HG02763 (cell line): Measurements from ENCODE around the gene PSME4.

Experiments used
- ATAC-seq: cut with Tn5 transposase; IDR thresholded peaks from one replicate; pipeline ENCODE4 v1.9.1; 2021; ENCODE audit warnings: mild to moderate bottlenecking, moderate library complexity; ENCODE audit not compliant: unreplicated experiment

PSME4 gene, protein sequence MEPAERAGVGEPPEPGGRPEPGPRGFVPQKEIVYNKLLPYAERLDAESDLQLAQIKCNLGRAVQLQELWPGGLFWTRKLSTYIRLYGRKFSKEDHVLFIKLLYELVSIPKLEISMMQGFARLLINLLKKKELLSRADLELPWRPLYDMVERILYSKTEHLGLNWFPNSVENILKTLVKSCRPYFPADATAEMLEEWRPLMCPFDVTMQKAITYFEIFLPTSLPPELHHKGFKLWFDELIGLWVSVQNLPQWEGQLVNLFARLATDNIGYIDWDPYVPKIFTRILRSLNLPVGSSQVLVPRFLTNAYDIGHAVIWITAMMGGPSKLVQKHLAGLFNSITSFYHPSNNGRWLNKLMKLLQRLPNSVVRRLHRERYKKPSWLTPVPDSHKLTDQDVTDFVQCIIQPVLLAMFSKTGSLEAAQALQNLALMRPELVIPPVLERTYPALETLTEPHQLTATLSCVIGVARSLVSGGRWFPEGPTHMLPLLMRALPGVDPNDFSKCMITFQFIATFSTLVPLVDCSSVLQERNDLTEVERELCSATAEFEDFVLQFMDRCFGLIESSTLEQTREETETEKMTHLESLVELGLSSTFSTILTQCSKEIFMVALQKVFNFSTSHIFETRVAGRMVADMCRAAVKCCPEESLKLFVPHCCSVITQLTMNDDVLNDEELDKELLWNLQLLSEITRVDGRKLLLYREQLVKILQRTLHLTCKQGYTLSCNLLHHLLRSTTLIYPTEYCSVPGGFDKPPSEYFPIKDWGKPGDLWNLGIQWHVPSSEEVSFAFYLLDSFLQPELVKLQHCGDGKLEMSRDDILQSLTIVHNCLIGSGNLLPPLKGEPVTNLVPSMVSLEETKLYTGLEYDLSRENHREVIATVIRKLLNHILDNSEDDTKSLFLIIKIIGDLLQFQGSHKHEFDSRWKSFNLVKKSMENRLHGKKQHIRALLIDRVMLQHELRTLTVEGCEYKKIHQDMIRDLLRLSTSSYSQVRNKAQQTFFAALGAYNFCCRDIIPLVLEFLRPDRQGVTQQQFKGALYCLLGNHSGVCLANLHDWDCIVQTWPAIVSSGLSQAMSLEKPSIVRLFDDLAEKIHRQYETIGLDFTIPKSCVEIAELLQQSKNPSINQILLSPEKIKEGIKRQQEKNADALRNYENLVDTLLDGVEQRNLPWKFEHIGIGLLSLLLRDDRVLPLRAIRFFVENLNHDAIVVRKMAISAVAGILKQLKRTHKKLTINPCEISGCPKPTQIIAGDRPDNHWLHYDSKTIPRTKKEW (N-terminal part only)

DNA sequence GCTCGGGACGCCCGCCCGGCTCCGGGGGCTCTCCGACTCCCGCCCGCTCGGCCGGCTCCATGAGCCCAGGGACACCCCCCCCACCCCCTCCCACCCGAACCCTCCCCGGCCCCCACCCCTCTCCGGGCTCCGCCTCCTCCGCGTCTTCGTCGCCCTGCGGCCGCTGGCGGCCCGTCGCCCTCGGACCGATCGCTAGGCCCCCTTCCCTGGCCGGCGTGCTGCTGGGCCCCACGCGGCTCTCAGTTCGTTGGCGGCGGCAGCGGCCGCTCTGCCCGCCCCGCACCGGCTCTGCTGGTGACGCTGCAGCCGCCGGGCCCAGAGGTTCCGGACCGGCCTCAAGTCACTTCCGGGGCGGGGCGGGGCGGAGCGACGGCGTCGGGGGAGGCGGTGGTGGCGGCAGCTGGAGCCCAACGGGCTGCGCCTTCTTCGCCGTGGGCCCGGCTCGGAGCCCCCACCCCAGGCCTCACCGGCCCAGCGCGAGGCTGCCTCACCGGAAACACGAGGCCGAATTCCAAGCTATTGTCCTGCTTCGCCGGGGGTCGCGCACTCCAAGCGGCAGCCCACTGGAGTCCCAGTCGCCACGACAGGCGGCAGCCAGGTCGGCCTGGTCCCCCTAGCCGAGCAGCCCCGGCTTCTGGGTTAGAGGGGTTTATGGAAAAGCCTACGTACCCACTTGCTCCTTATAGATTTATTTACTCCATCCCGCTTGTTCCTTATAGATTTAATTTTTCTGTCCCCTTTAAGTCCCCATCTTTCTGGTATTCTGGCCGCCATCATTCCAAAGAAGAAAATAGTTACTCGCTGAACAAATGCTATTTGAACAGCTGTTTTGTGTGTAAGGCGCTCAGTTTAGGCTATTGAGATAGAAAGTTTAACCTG, at the start of gene PSME4:
Gene PSME4, minus strand, starts transcription at position 270 of the 879 bp plus-strand sequence. Its CDS starts 209 bp downstream, at position 61.
- ATAC-seq, result peak; percentile 87

DNA sequence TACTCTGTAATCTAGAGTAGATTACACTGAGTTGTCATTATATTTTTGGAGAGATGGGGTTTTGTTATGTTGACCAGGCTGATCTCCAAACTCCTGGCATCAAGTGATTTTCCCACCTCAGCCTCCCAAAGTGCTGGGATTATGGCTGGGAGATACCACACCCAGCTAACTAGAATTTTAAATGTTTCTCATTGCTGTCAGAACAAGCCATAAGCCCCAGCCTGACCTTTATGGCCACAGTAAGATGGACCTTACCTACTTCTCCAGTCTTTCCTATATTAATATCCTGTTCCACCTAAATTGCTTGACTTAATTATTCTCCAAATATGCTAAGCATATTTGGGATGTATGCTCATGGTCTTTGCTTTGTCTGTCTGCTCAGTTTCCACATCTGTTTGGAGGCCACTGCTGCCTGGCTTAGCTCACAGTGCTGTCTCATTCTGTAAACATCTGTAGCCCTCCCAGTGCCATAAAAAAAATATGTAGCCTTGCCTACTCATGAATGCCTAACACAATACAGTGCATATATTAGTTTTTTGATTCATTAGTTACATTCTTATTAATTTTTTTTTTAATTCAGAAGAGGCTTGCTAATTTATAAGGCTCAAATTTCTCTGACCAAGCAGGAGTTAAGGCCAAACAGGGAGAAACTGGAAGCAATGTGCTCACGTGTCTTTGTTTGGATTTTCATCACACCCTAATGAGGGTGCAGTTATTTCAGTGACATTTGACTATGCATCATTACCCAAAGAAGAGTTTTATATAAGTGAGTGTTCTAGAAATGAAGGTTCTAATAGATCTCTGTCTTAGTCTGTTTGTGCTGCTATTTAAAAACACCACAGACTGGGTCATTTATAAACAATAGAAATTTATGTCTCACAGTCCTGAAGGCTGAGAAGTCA, 45.3 kb upstream of the PSME4 start:
- no peak for ATAC-seq

DNA sequence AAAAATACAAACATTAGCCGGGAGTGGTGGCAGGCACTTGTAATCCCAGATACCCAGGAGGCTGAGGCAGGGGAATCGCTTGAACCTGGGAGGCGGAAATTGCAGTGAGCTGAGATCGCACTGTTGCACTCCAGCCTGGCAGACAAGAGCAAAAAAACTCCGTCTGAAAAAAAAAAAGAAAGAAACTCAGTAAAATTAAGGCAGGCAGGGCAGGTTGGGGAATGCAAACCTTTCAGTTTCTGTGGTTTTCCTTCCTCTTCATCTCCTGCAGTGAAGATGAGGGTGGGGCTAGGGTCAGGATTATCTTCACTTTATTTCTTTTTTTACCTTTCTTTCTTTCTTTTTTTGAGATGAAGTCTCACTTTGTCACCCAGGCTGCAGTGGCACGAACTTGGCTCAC, 43.2 kb upstream of the PSME4 start:
- no peak for ATAC-seq

DNA sequence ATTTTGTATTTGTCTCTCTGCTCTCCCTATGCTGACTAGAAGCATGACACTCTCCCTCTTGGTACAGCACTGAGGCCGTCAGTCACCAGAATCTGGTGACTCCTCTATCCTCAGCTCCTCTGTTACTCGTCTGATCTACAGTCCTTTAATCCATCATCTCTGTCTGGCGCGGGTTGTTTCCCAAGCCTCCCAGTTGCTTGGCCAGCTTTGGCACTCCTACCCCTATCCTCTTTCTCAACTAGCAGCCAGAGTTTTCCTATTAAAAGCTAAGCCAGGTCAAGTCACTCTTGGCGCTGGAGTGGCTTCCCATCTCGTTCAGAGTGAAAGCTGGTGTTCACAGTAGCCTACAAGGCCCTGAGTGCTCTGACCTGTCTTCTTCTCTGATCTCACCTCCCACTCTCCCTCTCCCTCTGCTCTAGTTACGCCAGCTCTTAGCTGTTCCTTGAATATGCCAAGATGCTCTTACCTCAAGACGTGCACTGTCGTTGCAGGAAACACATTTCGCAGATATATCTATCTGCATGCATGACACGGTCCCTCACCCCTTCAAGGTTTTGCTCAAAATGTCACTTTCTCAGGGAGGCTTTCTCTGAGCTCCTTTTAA, 41.8 kb upstream of the PSME4 start:
- no peak for ATAC-seq

DNA sequence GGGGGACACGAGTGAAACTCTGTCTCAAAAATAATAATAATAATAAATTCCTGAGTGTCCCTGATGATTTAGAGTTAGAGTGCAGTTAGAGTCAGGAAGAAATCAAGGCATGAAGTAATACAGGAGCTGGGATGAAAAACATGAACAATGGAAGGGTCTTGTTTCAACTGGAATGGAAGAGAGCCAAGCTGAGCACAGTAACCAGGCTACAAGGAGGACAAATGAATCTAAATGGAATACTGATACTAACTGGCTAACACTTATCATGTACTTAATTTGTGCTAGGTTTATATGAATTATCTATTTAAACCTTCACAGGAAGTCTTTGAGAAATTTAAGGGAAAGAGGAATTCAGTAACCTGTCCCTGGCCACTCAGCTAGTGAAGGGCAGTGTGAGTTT, 38.8 kb upstream of the PSME4 start:
- no peak for ATAC-seq

DNA sequence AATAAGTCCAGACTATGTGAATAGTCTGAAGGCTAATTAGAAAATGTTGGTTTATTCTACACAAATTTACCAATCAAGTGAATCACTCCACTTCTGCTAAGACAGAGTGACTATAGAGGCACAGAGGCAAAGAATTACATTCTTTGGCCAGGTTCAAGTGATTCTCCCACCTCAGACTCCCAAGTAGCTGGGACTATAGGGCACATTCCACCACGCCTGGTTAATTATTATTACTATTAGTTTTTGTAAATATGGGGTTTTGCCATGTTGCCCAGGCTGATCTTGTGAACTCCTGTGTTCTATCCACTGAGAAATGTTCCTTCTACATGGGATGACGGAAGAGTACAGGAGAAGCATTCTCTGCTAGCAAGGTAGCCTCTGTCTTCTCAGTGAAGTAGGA, 37.6 kb upstream of the PSME4 start:
- ATAC-seq, result no peak

DNA sequence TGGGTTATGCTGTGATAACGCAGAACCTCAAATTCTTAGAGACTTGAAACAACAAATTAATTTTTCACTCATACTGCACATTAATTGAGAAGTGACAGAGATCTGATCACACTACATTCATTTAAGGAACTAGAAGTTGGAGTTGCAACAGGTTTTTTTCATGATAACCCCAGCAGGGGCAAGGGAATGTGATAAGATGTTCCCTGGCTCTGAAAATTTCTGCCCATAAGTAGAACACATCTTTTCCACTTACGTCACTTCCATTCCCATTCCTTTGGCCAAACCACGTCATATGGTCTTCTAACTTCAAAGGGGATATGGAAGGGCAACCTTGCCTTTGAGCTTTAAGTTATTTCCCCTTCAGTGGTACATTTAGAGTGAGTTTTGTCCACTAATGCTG, 29.7 kb upstream of the PSME4 start:
- ATAC-seq, result no peak

DNA sequence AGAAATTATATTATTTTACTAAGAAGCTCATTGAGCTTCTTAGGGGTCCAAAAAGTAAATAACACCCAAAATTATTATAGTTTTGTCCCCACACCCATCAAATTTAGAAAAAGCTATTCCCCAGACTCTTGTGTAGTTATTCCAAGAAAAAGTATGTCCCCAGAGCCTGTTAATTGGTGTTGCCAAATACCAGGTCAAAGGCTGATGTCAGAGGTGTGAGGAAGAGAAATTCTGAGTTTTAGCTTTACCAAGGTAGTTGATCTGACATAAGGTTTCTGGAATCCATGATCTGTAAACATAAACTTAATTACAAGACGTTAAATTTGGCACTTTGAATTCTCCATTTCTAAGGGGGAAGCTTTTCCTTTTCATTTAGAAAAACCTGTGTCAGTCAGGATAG, 29.3 kb upstream of the PSME4 start:
- ATAC-seq, result no peak

DNA sequence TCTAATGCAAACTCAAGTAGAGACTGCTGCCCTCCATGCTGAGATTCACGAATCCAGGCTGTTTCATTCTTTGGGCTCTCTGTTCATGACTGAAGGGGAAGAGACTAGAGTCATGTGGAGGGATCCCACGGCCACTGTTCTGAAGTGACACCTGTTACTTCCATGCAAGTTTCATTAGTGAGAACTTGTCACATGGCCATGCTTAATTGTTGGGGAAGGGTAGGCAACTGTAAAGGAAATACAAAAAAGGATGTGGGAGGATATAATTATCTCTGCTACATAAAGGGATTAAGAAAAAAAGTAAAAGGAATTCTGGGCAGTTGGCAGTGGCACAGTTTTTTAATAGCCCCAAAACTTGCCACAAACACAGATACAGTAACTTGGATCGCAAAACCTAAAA, 28.0 kb upstream of the PSME4 start:
- ATAC-seq, result no peak

DNA sequence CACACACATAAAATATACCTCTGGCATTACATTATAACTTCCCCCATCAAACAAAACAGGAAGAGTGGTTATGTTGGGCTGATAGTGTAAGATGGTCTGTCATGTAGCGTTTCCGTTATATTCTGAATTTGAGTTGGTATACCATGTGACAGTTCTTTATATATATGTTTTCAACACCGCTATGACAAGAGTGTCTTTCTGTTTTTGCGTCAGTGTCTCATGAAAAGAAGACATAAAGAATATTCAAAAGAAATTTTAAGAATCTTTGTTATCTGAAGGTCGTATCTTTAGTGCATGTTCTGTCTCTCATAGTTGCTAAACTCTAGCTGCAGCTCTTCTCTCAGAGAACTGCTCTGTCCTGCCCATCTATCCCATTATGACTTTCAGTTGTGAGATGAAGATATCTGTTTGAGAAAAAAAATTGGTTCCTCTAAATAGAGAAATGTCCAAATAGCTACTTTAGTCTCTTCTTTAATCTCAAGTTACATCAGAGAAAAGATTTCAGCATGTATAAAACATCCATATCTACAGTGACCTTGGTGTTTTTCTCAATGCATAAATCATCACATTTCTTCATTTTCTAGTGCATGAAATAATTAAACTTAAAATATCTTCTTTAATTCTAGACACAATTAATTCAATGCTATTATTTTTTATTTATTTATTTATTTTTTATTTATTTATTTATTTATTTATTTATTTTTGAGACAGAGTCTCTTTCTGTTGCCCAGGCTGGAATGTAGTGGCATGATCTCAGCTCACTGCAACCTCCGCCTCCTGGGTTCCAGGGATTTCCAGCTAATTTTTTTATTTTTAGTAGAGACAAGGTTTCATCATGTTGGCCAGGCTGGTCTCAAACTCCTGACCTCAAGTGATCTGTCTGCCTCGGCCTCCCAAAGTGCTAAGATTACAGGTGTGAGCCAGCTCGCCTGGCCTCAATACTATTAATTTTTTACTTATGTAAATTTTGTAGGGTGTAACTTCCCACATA, 24.3 kb upstream of the PSME4 start:
- ATAC-seq, result no peak

DNA sequence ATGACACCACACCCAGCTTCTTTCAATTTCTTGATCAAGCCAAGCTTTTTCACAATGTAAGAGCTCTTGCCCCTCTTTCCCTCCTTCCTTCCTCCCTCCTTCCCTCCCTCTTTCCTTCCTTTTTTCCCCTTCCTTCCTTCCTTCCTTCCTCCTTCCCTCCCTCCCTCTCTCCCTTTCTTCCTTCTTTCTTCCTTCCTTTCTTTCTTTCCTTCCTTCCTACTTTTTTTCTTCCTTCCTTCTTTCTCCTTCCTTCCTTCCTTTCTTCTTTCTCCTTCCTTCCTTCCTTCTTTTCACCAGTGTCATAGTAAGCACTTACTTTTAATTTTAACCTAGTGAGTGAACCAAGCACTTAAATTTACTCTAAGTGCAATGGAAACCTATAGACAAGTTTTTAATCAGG, 21.2 kb upstream of the PSME4 start:
- no peak for ATAC-seq

DNA sequence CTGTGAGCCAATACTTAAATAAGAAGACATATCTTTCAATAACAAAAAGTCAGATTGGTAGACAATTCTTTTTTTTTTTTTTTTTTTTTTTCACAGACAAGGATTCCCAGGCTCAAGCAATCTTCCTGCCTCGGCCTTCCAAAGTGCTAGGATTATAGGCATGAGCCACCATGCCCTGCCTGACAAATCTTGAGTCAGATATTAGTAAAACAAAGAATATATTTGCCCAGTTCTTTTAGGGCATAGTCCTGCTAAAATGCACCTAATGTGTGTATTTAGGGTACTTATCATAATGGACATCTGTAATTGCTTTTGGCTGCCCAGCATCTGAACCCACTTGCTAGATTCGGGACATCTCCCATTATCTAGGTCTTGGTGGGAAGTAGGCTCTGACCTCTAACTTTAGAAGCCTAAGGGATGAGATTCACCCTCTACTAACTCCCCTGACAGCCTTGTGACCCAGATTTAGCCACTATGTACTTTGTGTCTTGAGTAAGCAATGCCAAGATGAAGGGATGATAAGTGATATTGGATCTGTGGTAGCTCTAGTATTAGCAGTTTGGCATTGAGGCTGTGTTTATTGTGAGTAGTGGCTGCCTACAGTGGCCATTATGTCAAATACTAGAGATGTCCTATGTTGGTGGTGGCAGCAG, 18.5 kb upstream of the PSME4 start:
- no peak for ATAC-seq

DNA sequence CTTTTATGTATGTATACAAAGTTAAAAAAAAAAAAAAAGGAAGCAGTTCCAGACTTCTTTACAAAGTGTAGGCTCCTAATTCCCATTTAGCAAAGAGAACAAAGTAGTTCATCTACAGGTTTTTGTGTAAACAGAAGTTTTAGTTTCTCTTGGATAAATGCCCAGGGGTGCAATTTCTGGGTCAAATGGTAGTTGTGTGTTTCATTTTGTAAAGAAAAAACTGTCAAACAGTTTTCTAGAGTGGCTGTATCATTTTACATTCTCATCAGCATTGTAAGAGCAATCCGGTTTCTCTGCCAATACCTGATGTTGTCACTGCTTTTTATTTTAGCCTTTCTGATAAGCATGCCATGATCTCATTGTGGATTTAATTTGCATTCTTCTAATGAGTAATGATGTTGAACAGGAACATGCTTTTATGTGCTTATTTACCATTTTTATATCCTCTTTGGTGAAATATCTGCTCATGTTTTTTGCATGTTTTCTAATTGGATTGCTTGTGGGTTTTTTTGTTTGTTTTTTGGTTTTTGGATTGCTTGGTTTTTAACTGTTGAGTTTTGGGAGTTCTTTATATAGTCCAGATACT, 16.6 kb upstream of the PSME4 start:
- ATAC-seq, result peak; percentile 52

DNA sequence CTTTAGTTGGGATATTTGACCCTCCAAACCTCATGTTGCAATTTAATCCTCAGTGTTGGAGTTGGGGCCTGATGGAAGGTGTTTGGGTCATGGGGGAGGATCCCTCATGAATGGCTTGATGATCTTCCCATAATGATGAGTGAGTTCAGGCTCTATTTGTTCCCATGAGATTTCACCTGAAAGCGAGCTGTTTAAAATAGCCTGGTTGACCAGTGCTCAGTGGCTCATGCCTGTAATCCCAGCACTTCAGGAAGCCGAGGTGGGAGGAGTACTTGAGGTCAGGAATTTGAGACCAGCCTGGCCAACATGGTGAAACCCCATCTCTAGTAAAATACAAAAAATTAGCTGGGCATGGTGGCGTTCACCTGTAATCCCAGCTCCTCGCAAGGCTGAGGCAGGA, 14.9 kb upstream of the PSME4 start:
- ATAC-seq, result no peak

DNA sequence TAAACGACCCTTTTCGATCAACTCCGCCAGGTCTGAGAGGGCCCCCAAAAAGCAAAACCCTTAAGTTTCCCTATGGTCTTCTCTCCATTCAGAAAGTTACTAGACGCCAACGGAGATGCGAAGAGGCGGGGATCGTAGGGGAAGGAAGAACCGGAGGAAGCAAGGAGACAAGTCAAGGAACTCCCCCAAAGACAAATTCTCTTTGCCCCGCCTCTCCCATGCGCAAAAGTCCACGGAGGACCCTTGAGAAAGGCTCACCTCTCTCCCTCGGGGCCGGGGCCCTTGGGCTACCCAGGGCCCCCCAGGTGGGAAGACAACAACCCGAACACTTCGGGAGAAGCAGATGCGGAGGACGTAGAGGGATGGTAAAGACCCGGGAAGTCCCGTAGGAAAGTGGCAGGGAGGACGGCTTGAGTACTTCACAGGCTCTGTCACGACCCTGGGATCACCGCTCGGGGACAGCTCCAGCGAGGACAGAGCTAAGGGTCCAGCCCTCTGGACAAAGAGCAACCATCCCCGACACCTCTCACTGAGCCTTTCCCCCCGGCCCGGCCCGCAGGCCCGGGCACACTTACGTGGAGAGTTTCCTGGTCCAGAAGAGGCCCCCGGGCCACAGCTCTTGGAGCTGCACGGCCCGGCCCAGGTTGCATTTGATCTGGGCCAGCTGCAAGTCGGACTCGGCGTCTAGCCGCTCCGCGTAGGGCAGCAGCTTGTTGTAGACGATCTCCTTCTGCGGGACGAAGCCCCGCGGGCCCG, 647 bp downstream of the PSME4 start:
- ATAC-seq, result peak; percentile 27
